Measurements from ENCODE around the gene ITPR3. TPM values are rescaled to one million over a fixed set of nuclear protein-coding genes. Genes with fewer than 3 reads are reported as not detected.

The ITPR3 gene
- total RNA-seq, 4 donors from 2014 or later = 11.8 to 25.0 (median 19.6) TPM

DNA sequence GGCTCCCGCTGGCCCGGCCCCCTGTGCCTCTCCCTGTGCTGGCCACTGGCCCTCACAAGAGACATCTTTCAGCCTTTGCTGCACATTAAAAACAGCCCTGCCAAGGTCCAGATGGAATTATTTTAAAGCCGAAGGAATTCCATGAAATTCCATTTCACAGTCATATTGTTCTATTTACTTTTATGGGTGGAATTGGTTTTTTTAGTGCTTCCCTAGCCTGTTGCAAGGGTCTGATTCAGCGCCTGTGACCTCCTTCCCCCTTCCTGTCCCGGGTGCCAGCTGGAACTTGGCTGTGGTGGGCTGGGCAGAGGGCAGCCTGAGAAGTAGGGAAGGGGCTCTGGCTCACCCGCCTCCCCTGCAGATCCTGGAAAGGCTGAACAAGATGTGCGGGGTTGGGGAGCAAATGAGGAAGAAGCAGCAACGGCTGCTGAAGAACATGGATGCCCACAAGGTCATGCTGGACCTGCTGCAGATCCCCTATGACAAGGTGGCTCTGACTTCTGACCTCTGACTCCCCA is 56.1 kb downstream of the ITPR3 start:
- no peak for ATAC-seq
- no peaks in the 10 kb centered on the region for H3K9me3 ChIP-seq
- TF ChIP-seq EP300 (IDR thresholded peaks at IDR 0.05) (no peak), POLR2AphosphoS5 (IDR thresholded peaks at IDR 0.05) (no peak), POLR2A (IDR thresholded peaks at IDR 0.05) (no peak)
- TF ChIP-seq, protein P1, sequence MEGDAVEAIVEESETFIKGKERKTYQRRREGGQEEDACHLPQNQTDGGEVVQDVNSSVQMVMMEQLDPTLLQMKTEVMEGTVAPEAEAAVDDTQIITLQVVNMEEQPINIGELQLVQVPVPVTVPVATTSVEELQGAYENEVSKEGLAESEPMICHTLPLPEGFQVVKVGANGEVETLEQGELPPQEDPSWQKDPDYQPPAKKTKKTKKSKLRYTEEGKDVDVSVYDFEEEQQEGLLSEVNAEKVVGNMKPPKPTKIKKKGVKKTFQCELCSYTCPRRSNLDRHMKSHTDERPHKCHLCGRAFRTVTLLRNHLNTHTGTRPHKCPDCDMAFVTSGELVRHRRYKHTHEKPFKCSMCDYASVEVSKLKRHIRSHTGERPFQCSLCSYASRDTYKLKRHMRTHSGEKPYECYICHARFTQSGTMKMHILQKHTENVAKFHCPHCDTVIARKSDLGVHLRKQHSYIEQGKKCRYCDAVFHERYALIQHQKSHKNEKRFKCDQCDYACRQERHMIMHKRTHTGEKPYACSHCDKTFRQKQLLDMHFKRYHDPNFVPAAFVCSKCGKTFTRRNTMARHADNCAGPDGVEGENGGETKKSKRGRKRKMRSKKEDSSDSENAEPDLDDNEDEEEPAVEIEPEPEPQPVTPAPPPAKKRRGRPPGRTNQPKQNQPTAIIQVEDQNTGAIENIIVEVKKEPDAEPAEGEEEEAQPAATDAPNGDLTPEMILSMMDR (IDR thresholded peaks at IDR 0.05) = no peak
- peaks cover 31% of the 10 kb centered on the region for H3K27me3 ChIP-seq
- peaks cover 0 to 8% (median 0%) of the 10 kb centered on the region in 3 donors for H3K4me1 ChIP-seq
- no peak overlapping the region for H3K4me3 ChIP-seq
- H3K27ac ChIP-seq = no peak overlapping the region
- WGBS, 2 donors (ENCODE audit: low coverage in 1 of 2) = 68% methylated on average over 3 of the region's 8 CpGs; no CpG with 5 or more reads in 1 of the 2 donors
- peaks cover 0 to 88% of the 10 kb centered on the region in 2 donors for H3K36me3 ChIP-seq

DNA sequence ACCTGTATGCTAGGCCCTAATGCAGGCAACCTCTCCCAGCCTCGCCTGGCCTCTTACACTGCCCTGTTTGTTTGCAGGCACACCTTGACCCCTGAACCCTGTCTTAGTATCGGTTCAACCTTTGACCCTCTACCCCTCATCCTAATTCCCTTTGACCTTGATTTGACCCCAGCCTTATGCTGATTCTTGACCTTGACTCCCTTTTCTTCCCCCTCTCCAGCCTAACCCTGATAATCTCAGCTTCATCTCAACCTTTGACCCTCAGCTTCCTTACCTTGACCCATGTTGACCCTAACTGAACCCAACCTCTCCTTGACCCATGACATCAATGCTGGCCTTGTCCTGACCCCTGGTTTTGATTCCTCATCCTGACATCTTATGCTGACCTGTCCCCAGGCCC is 56.6 kb downstream of the ITPR3 start:
- Histone ChIP-seq H3K4me1 (peaks cover 0 to 5% (median 0%) of the 10 kb centered on the region in 3 donors), H3K27ac (no peak overlapping the region), H3K9me3 (no peaks in the 10 kb centered on the region), H3K27me3 (peaks cover 35% of the 10 kb centered on the region), H3K4me3 (no peak overlapping the region), H3K36me3 (peaks cover 0 to 92% of the 10 kb centered on the region in 2 donors)
- no peak for TF ChIP-seq EP300 (IDR thresholded peaks at IDR 0.05)
- no peak for TF ChIP-seq POLR2A (IDR thresholded peaks at IDR 0.05)
- TF ChIP-seq POLR2AphosphoS5 (IDR thresholded peaks at IDR 0.05) = no peak
- TF ChIP-seq, protein P1 (IDR thresholded peaks at IDR 0.05) = no peak
- ATAC-seq = no peak
- WGBS, 2 donors (ENCODE audit: low coverage in 1 of 2) = 80 to 90% methylated on average over 1 to 2 of the region's 2 CpGs

DNA sequence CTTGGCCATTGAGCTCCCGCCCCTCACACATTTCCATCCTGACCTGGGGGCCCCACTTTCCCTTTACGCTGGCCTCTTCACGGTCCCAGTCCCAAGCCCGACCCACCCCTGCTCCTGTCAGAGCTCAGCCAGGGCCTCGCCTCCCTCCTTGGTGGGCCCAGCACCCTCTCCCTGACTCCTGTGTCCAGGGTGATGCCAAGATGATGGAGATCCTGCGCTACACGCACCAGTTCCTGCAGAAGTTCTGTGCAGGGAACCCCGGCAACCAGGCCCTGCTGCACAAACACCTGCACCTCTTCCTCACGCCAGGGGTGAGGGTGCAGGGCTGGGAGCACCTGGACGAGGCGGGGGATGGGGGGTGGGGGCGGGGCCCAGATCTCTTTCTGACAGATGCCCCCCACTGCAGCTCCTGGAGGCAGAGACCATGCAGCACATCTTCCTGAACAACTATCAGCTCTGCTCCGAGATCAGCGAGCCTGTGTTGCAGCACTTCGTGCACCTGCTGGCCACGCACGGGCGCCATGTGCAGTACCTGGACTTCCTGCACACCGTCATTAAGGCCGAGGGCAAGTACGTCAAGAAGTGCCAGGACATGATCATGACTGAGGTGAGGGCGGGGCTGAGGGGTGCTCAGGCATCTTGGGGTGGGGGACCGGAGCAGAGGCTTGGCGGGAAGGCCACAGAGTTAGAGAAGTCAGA is 57.3 kb downstream of the ITPR3 start:
- H3K4me3 ChIP-seq = no peak overlapping the region
- peaks cover 42% of the 10 kb centered on the region for H3K27me3 ChIP-seq
- H3K27ac ChIP-seq = no peak overlapping the region
- TF ChIP-seq POLR2A (IDR thresholded peaks at IDR 0.05) = no peak
- TF ChIP-seq, protein P1 (IDR thresholded peaks at IDR 0.05) = no peak
- no peak for TF ChIP-seq EP300 (IDR thresholded peaks at IDR 0.05)
- no peak for TF ChIP-seq POLR2AphosphoS5 (IDR thresholded peaks at IDR 0.05)
- 93 to 100% methylated on average over 1 to 3 of the region's 24 CpGs for WGBS, 2 donors (ENCODE audit: low coverage in 1 of 2)
- no peaks in the 10 kb centered on the region for H3K9me3 ChIP-seq
- no peak for ATAC-seq
- peaks cover 0 to 98% of the 10 kb centered on the region in 2 donors for H3K36me3 ChIP-seq
- H3K4me1 ChIP-seq = no peaks in the 10 kb centered on the region

DNA sequence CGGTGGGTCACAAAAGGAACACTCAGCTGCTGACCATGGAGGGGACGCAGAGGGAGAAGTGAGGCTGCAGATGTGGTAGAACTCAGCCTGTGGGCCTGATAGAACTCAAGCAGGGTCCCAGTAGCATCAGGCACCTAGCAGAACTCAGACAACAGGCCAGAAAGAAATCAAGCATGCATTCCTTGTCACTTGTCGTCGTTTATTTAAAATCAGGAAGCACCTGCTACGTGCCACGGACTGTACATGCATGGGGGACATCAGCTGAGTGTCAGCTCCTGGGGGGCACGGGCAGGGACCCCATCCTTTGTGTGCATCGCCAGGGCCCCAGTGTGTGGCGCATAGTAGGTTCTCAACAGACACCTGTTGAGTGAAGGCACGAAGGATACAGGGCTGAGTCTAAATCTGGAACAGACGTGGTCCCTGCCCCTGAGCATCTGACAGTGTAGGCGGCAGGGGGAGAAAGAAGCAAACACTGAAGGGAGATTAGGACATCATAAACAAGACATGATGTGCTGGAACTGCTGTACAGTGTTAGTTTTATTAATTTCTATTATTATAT is 57.9 kb downstream of the ITPR3 start:
- H3K4me1 ChIP-seq = no peaks in the 10 kb centered on the region
- peaks cover 46% of the 10 kb centered on the region for H3K27me3 ChIP-seq
- no peak overlapping the region for H3K4me3 ChIP-seq
- 57 to 85% methylated on average over 3 to 4 of the region's 12 CpGs for WGBS, 2 donors (ENCODE audit: low coverage in 1 of 2)
- H3K27ac ChIP-seq = no peak overlapping the region
- no peak for ATAC-seq
- H3K36me3 ChIP-seq = peaks cover 0 to 96% of the 10 kb centered on the region in 2 donors
- TF ChIP-seq POLR2AphosphoS5 (IDR thresholded peaks at IDR 0.05) (no peak), EP300 (IDR thresholded peaks at IDR 0.05) (no peak), POLR2A (IDR thresholded peaks at IDR 0.05) (no peak)
- TF ChIP-seq, protein P1 (IDR thresholded peaks at IDR 0.05) = no peak
- no peaks in the 10 kb centered on the region for H3K9me3 ChIP-seq
